HG03196 (cell line): ENCODE measurements around the gene MSANTD3.
A peak's percentile ranks its signal among the peaks of the same experiment; 100 is the strongest.
"Not testable (repeated sequence)": the region's sequence is repeated elsewhere in the genome, so short reads cannot be mapped to it uniquely, and the experiment has no call there.

ENCODE experiments used
- ATAC-seq: cut with Tn5 transposase; IDR thresholded peaks from one replicate; pipeline ENCODE4 v1.9.1; 2021; ENCODE audit not compliant: unreplicated experiment

The MSANTD3 gene

DNA sequence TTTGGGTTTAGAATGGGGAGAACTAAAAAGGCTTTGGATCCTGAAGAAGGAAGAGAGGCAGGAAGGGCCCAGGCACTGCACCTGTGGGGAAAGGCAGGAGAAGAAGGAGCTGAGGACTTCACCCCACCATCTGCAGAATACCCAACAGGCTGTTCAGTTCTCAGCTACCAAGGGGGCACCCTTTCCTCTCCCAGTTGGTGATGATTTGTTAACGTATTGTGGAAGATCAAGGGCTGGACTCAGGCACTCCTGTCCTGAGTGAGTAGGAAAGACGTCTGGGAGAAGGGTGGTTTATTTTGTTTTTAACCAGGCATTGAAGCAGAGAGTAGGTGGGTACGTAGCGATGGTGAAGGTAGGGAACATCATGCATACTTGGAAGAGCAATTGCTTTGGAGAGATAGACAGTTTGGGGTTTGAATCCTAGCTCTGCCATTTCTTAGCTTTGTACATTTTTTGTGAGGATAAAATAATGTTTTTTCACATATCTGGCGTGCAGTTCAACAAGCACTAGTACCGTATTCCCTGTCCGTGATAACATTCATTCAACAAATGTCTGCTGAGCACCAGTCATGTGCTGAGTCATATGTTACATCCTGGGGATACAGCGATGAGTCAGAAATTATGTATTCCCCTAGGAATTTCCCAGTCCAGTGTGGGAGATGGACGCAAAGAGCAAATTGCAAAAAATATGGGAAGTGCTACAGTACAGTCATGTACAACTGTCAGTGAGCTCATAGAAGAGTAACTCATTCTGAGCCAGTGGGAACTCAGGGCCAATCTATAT lies 2.1 kb downstream of the MSANTD3 start:
- ATAC-seq, result no peak

- no peak for ATAC-seq
Observed at GRCh38 chr9:100430286-100430940, 3.5 kb downstream of the MSANTD3 start.

- ATAC-seq, result no peak
Observed at GRCh38 chr9:100431886-100432285, 4.9 kb downstream of the MSANTD3 start.

- no peak for ATAC-seq
Observed at GRCh38 chr9:100432736-100433135, 5.8 kb downstream of the MSANTD3 start.

DNA sequence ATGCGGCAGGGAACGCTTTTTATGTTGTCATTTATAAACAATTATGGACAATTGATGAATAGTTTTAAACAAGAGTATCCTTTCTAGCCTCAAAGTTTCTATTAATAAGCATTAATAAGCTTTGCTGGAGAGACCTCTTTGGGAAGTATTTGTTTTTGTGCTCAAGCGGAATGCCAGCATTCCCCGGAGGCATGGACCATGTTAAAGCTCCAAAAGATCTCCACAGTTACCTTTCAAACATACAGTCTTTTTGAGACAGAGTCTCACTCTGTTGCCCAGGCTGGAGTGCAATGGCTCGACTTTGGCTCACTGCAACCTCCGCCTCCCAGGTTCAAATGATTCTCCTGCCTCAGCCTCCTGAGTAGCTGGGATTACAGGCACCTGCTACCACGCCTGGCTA lies 9.6 kb downstream of the MSANTD3 start:
- no peak for ATAC-seq

DNA sequence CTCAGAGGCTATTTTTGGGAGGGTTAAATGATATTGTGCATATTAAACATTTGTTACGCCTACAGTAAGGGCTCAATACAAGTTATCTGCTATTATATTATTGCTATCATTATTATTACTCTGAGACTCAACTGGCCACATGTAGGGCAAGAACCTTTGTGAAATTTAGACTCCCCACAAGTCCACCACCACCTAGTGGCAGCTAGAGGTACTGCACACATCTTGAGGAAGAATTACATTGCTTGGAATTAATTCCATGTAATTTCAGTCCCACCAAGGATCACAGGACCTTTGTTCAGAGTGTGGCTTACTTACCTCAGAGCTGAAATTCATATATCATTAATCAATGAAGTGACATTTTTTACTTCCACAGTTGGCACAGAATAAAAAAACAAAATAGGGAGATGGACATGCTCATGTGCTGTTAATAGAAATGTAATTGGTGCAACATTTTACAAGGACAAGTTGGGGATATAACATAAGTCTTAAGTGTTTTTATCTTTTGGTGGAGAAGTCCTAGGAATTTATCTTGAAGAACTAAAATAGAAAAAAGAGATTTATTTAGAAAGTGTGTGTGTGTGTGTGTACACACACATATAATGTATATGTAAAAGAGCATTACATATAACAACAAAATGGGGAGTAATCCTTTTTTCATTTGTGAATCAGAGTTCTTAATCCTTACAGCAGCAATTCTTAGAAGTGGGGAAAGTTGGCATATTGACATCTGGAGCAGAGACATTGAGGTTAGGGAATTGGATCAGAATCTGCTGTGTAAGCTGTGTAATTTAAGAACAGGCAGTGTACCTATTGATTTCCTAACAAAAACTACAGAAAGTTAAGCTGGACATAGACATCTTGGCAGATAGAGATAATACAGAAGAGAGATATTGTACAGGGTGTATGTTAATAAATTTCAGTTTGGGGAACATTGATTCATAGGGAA lies 11.2 kb downstream of the MSANTD3 start:
- no peak for ATAC-seq

- ATAC-seq, result no peak
Observed at GRCh38 chr9:100440071-100440470, 13.1 kb downstream of the MSANTD3 start.

GRCh38 chr9:100440487-100440886 lies 13.5 kb downstream of the MSANTD3 start:
- not testable (repeated sequence) for ATAC-seq

DNA sequence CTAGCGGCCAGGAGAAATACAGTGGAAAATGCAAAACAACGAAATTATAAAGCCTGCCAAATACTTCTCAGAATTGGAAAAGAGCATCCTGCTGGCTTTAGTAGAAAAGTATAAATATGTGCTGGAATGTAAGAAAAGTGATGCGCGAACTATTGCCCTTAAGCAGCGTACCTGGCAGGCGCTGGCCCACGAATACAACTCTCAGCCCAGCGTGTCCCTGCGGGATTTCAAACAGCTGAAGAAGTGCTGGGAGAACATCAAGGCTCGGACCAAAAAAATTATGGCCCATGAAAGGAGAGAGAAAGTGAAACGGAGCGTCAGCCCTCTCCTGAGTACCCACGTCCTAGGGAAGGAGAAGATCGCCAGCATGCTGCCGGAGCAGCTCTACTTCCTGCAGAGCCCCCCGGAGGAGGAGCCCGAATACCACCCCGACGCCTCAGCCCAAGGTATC lies 15.0 kb downstream of the MSANTD3 start:
- ATAC-seq, result no peak

GRCh38 chr9:100443781-100444768 lies 17.1 kb downstream of the MSANTD3 start:
- ATAC-seq, result no peak

DNA sequence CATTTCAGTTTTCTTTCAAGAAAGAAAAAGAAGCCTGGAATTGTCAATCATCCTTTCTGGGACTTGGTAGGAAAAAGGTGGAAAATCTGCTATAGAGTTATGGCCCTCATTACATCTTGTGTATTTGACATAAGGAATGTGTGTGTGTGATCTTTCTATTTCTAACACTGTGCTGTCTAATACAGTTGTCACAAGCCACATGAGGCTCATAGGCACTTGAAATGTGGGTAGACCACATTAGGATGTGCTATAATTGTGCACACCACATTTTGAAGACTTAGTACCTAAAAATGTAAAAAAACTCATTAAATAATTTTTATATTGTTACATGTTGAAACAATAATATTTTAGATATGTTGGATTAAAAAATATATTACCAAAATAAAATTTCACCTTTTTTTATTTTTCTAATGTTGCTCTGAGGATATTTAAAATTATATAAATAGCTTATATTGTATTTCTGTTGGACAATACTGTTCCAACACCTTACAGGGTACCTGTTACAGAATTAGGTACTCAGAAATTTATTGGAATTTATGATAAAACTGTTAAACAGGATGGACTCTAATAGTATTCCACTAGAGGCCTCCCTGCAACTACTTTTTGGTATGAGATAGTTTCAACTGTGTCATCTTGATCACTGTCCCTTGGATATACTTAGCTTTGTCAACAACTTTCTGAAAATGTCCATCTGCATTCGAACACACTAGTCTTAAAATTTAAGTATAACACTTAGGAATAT lies 18.4 kb downstream of the MSANTD3 start:
- ATAC-seq, result no peak

GRCh38 chr9:100445903-100446549 lies 19.1 kb downstream of the MSANTD3 start:
- no peak for ATAC-seq

GRCh38 chr9:100447041-100447440 lies 20.1 kb downstream of the MSANTD3 start:
- no peak for ATAC-seq

DNA sequence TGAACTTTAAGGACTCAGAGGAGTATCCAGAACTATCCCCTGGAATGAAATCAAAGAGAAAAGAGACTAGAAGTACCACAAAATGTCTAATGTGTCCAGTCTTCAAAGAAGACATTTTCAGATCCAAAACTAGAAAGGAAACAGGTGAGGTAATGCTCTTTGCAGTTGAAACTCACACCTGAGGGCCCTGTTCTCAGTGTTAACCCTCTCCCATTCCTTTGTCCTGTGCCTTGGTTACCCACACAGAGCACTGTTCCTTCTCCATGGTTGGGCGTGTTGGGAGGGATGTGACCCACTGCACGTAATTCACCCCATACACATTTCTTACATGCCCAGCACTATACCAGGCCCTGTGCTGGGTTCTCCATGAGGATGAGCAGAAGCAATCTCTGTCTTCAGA lies 21.3 kb downstream of the MSANTD3 start:
- ATAC-seq, result no peak

DNA sequence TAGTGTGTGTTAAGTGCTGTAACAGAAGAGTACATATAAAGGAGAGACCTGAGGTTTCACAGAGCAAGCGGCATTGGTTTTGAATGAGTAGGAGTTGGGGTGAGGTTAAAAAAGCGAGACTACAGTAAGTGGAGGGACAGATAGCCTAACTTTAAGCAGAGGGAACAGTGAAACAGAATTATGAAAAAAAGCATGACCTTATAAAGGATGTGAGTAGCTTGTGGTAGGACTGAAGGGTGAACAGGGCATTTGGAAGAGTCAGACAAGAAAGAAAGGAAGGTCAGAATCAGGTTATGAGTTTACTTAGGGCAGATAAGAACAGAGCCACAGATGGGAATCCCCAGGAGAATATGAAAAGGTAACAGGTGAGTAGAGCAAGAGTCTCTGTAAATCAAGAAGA lies 22.5 kb downstream of the MSANTD3 start:
- ATAC-seq, result peak; percentile 45

DNA sequence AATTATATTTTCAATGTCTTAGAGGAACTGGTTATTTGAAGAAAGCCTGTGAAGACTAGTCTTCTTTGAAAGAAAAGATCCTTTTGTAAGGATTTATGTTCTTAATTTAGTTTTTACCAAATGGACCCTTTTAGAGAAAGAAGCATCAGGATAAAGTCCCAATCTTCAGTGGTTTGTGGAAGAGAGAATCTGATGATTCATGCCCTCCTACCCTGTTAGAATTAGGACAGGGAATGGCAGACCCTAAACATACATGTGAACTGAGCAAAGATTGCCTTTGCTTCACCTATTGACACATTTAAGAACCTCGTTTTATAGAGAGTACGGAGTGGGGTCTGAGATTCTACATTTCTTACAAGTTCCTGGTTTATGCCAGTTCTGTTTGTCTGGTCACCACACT lies 26.0 kb downstream of the MSANTD3 start:
- ATAC-seq, result no peak

- ATAC-seq, result no peak
Observed at GRCh38 chr9:100455470-100455869, 28.5 kb downstream of the MSANTD3 start.

GRCh38 chr9:100457517-100457916 lies 30.6 kb downstream of the MSANTD3 start:
- ATAC-seq, result no peak

GRCh38 chr9:100459963-100460362 lies 33.0 kb downstream of the MSANTD3 start:
- ATAC-seq, result no peak
